ENCODE results near the gene TMEM272. TPM values are rescaled to one million over a fixed set of nuclear protein-coding genes. Genes with fewer than 3 reads are reported as not detected.

The TMEM272 gene
- total and polyA plus RNA-seq, 2 donors (not counting 3 experiments of a cell fraction or from before 2014, with no cell fraction given) = not detected

- dilution Hi-C loops (cut with MboI; ENCODE audit: extremely low pct_ligation_motif_present, low sequenced_read_pairs) (no loop called here), intact Hi-C loops (cut with micrococcal nuclease) (loop anchor here (10.0 kb wide), 1 partner anchor 179 kb away; the partner anchor contains the start of gene WDFY2)
- peaks cover 11% of the 10 kb centered on the region for H3K4me1 ChIP-seq (ENCODE audit: control insufficient read depth, extremely low read depth, insufficient read depth, low read length)
- H3K9me1 ChIP-seq (replicated peaks; ENCODE audit: control insufficient read depth, extremely low read depth, insufficient read depth, low read length) = no peaks in the 10 kb centered on the region
- ChIA-PET POLR2A (interaction anchor here (1.4 kb wide), 1 partner anchor 311 kb away, joined by 8 read pairs; the partner anchor contains the start of gene INTS6), CTCF (interaction anchor here (0.8 to 1.9 kb wide), 4 partner anchors 17 to 329 kb away, joined by 3 to 8 read pairs (median 6); no protein-coding TSS in a partner anchor)
- BruUV-seq (replicated peaks) = no TSS peak
- no peaks in the 10 kb centered on the region for H3K79me2 ChIP-seq (ENCODE audit: control insufficient read depth, insufficient read depth, low read length)
- no peak overlapping the region for H2AFZ ChIP-seq (ENCODE audit: low read depth, low read length)
- no peak for DNase-seq (ENCODE audit: low read depth, low spot score)
- FAIRE-seq = no peak
- no peak overlapping the region for H3K4me3 ChIP-seq (replicated peaks in 1 of 3; ENCODE audit: insufficient read depth in 1 of 3, low read depth in 1 of 3, low read length in 3 of 3)
- H4K20me1 ChIP-seq (replicated peaks; ENCODE audit: control insufficient read depth, extremely low read depth, insufficient read depth, low read length) = no peaks in the 10 kb centered on the region
- H3K4me2 ChIP-seq (ENCODE audit: insufficient read depth, low read length) = no peak overlapping the region
- no peaks in the 10 kb centered on the region for H3K27me3 ChIP-seq (ENCODE audit: control insufficient read depth in 2 of 2, insufficient read depth in 2 of 2, low read length in 2 of 2)
- TF ChIP-seq FOS (IDR thresholded peaks at IDR 0.05; ENCODE audit: borderline replicate concordance, insufficient read depth, low read length) (no peak), CTCF (IDR thresholded peaks at IDR 0.05; ENCODE audit: extremely low read depth in 1 of 2, insufficient read depth in 1 of 2, low read depth in 1 of 2, low read length in 2 of 2) (no peak), JUN (IDR thresholded peaks at IDR 0.05; ENCODE audit: borderline replicate concordance, insufficient read depth, insufficient read length, low read depth) (no peak), MYC (IDR thresholded peaks at IDR 0.05; ENCODE audit: low read depth, low read length) (no peak), MAX (IDR thresholded peaks at IDR 0.05; ENCODE audit: insufficient read depth, insufficient read length) (no peak), GATA2 (IDR thresholded peaks at IDR 0.05; ENCODE audit: insufficient read depth, insufficient read length, low read depth, low read length) (no peak), POLR2AphosphoS5 (IDR thresholded peaks at IDR 0.05; ENCODE audit: insufficient read depth, low read depth, low read length) (no peak), POLR2A (IDR thresholded peaks at IDR 0.05; ENCODE audit: low read depth, low read length) (no peak), EZH2 (IDR thresholded peaks at IDR 0.05; ENCODE audit: borderline replicate concordance, low read depth, low read length, severe bottlenecking) (no peak)
- no peaks in the 10 kb centered on the region for H3K9me3 ChIP-seq (replicated peaks; ENCODE audit: control insufficient read depth, insufficient read depth, low read length)
- H3K9ac ChIP-seq (replicated peaks; ENCODE audit: extremely low read depth, insufficient read depth, low read length) = no peak overlapping the region
- H3K27ac ChIP-seq (ENCODE audit: insufficient read depth, low read depth, low read length) = no peak overlapping the region
- no peaks in the 10 kb centered on the region for H3K36me3 ChIP-seq (ENCODE audit: control insufficient read depth in 2 of 2, extremely low read depth in 1 of 2, insufficient read depth in 2 of 2, low read length in 2 of 2)
These were observed 81.5 kb downstream of the TMEM272 start for GRCh38 chr13:51763486-51763885.

Other genes starting within 250 kb of the TMEM272 start
- gene DHRS12, start 41.0 kb downstream of the TMEM272 start, total RNA-seq = 6.4 and 8.9 TPM in 2 replicates
- 9.1 and 9.4 TPM in 2 replicates for gene DHRS12, start 41.0 kb downstream of the TMEM272 start, polyA plus RNA-seq
- gene CCDC70, start 16.8 kb upstream of the TMEM272 start, total RNA-seq = not detected in 2 replicates
- gene CCDC70, start 16.8 kb upstream of the TMEM272 start, polyA plus RNA-seq = not detected in 2 replicates
- gene ATP7B, start 166.3 kb upstream of the TMEM272 start, total RNA-seq = 8.0 TPM in 2 replicates
- gene ATP7B, start 166.3 kb upstream of the TMEM272 start, polyA plus RNA-seq = 3.9 and 4.2 TPM in 2 replicates
- 31.0 and 34.7 TPM in 2 replicates for gene ALG11, start 167.2 kb upstream of the TMEM272 start, total RNA-seq
- 4.3 and 6.5 TPM in 2 replicates for gene ALG11, start 167.2 kb upstream of the TMEM272 start, polyA plus RNA-seq
- gene UTP14C, start 179.5 kb upstream of the TMEM272 start, total RNA-seq = 9.4 and 10.9 TPM in 2 replicates
- gene UTP14C, start 179.5 kb upstream of the TMEM272 start, polyA plus RNA-seq = 3.3 and 4.1 TPM in 2 replicates

Measured in endothelial cell of umbilical vein (primary cell).